Astrocyte (in vitro differentiated cells and primary cell): Measurements from ENCODE around the gene ALOX12B.

Source experiments
- EZH2 ChIP-seq: IDR thresholded peaks from 2 replicates; pipeline ENCODE4 v1.6.1; 2012; ENCODE audit warnings: mild to moderate bottlenecking, low read length, inconsistent platforms; ENCODE audit not compliant: insufficient read depth
- TF ChIP-seq, protein P1 (sequence below): IDR thresholded peaks from 2 replicates; pipeline ENCODE4 v1.5.1; 2011; ENCODE audit warnings: low read depth, mild to moderate bottlenecking, inconsistent platforms, low read length, moderate library complexity; ENCODE audit not compliant: insufficient read depth

DNA sequence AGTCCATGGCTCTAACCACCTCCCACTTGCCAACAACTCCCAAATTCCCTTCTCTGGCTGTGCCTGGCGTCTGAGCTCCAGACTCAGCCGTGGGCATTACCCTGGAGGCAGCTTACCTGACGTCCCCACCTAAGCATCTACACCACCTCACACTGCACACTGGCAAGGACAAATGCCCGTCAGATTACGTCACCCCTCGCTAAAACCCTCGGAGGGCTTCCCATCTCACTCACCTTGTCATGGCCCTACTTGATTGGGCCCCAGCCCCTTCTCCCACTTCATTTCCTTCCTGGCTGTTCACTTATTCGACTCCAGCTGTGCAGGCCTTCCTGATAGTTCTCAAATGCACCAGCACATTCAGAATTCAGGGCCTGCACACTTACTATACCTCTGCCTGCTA, 17.4 kb upstream of the ALOX12B start:
- TF ChIP-seq, protein P1, sequence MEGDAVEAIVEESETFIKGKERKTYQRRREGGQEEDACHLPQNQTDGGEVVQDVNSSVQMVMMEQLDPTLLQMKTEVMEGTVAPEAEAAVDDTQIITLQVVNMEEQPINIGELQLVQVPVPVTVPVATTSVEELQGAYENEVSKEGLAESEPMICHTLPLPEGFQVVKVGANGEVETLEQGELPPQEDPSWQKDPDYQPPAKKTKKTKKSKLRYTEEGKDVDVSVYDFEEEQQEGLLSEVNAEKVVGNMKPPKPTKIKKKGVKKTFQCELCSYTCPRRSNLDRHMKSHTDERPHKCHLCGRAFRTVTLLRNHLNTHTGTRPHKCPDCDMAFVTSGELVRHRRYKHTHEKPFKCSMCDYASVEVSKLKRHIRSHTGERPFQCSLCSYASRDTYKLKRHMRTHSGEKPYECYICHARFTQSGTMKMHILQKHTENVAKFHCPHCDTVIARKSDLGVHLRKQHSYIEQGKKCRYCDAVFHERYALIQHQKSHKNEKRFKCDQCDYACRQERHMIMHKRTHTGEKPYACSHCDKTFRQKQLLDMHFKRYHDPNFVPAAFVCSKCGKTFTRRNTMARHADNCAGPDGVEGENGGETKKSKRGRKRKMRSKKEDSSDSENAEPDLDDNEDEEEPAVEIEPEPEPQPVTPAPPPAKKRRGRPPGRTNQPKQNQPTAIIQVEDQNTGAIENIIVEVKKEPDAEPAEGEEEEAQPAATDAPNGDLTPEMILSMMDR = no peak
- no peak for TF ChIP-seq EZH2
